HG02970 (cell line): Measurements from ENCODE around the gene GPSM1.

ENCODE experiments used
- ATAC-seq: cut with Tn5 transposase; IDR thresholded peaks from one replicate; pipeline ENCODE4 v1.9.1; 2021; ENCODE audit warnings: mild to moderate bottlenecking, moderate library complexity, moderate number of reproducible peaks; ENCODE audit not compliant: unreplicated experiment, low FRiP score

Gene GPSM1

DNA sequence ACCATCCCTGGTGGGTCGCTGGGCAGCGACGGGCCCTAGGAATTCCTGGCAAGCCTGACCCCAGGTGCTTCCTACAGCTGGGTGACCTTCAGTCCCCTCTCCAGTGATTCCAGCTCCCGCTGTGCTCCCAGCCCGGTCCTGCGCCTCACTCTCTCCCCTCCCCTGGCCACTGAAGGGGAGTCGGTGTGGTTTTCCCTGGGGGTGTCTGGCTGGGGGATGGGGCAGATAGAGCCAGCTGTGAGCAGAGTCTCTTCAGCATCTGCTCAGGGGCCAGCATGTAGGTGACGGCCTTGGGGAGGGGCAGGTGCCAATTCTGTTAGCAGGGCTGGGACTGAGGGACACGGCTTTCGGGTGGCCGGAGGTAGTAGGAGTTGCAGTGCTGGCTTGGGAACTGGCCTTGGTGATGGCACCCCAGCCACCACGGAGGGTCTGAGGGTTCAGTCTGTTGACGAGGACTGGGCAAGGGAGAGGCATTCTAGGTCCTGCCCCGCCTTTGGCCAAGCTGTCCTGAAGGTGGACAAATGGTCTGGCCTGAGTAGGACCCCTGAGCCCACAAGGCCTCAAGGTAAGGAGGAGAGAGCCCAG, 3.2 kb downstream of the GPSM1 start:
- ATAC-seq = no peak

- no peak for ATAC-seq
Observed at GRCh38 chr9:136331030-136331429, 3.7 kb downstream of the GPSM1 start.

GRCh38 chr9:136331556-136332481, 4.5 kb downstream of the GPSM1 start:
- ATAC-seq = no peak

GRCh38 chr9:136332482-136332983, 5.2 kb downstream of the GPSM1 start:
- ATAC-seq = no peak

- ATAC-seq = no peak
Observed at GRCh38 chr9:136333045-136333444, 5.7 kb downstream of the GPSM1 start.

DNA sequence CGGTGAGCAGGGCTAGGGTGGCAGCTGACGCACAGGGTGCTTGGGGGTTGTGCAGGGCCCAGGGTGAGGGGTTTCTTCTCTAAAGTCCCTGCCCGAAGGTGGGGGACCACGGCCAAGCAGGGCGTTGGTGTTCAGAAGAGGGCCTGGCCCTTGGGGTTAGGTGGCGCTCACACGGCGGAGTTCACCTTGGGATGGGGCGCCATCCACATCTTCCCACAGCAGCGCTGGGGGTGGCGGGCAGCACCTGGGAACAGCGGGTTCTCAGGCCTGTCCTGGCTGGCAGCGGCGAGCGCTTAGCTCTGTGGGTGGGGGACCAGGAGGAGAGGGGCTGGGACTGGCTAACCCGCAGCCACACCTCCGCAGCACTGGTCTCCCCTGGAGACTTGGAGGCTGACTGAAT, 6.1 kb downstream of the GPSM1 start:
- no peak for ATAC-seq

DNA sequence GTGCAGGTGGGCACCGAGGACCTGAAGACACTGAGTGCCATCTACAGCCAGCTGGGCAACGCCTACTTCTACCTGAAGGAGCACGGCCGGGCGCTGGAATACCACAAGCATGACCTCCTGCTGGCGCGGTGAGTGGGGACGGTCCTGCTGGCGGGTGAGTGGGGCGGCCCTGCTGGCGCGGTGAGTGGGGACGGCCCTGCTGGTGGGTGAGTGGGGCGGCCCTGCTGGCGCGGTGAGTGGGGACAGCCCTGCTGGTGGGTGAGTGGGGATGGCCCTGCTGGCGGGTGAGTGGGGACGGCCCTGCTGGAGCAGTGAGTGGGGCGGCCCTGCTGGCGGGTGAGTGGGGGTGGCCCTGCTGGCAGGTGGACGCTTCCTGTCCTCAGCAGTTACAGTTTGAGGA, 7.2 kb downstream of the GPSM1 start:
- ATAC-seq = no peak

GRCh38 chr9:136335296-136336155, 8.2 kb downstream of the GPSM1 start:
- ATAC-seq = no peak

- ATAC-seq = no peak
Observed at GRCh38 chr9:136336156-136336870, 9.0 kb downstream of the GPSM1 start.

DNA sequence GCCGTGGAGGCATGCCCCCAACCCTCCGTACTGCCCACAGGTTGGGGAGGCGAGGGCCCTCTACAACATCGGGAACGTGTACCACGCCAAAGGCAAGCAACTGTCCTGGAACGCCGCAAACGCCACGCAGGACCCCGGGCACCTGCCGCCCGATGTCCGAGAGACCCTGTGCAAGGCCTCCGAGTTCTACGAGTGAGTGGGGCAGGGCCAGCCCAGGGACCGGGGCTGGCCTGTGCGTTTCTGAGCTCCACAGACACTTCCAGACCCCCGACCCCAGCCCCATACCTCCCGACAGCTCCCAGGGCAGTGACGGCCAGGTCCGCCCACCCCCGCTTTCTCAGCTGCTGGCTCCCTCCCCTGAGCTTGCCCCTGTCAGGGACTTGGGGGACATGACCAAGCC, 9.5 kb downstream of the GPSM1 start:
- no peak for ATAC-seq

GRCh38 chr9:136337416-136338395, 10.4 kb downstream of the GPSM1 start:
- no peak for ATAC-seq

GRCh38 chr9:136338511-136338910, 11.2 kb downstream of the GPSM1 start:
- ATAC-seq = no peak

DNA sequence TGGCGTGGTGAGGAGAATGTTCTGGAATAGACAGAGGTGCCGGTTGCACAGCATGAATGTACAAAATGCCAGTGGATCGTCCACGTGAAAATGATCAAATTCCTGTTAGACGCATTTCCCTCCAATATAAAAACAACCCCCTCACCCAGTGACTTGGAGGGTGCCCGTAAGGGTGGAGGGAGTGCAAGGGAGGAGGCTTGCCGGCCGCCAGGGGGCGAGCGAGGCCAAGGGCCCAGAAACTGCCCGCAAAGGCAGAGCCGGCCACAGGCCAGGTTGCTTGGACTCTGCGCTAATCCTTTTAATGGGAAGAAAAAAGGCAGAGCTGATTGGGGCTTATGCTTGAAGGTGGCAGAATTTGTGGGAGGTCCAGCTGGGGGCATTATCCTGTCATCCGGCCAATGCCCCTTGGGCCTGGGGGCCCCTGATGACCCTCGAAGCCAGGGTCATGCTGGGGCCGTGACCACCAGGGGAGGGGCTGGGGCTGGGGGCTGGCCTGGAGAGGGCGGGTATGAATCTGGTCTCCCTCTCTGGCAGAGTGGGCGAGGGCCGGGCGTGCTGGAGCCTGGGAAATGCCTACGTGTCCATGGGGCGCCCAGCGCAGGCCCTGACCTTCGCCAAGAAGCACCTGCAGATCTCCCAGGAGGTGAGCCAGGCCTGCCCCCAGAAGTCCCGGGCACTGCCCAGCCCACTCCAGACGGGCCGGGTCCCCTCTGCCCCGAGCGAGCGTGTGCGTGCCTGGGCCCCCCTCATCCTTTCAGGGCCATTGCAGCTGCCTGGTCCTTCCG, 12.0 kb downstream of the GPSM1 start:
- ATAC-seq = no peak

GRCh38 chr9:136339958-136340310, 12.6 kb downstream of the GPSM1 start:
- ATAC-seq = no peak

- ATAC-seq = no peak
Observed at GRCh38 chr9:136340356-136341041, 13.2 kb downstream of the GPSM1 start.

DNA sequence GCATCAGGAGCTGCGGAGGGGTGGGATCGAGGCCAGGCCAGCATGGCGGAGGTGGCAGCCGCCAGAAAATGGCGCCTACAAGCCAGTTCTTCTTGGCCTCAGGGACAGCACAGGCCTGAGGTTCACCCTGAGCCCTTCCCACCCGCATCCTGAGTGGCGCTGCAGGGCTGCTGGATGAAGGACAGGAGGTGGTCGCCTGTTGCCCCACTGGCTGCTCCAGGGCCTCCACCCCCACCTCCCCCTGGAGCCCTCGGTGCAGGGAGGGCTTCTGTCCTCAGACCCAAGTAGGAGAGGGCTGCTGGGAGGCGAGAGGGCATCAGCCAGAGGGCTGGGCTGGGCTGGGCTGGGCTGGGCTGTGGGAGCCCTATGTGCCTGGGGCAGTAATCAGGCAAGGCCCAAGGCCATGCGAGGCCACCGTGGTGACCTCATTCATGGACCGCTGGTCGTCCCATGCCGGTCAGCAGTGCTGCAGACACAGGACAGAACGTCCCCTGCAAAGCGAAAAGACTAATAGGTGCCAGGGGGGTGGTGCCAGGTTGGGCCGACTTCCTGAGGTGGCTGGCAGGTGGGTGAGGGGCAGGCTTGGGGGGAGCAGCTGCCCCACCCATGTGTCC, 13.8 kb downstream of the GPSM1 start:
- ATAC-seq = no peak

DNA sequence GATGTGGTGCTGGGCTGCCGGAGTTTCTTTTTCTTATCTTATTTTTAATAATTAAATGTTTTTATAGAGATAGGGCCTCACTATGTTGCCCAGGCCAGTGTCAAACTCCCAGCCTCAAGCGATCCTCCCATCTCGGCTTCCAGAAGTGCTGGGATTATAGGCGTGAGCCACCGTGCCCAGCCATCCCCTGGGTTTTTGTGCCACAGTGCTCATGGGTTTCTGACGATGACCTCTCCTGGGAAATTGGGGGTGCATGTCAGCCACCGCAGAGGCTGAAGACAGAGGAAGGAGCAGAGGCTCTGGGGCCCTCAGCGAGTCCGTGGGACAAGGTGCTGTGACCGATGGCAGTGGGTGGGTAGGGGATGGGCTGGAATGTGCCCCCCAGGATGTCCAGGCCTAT, 14.4 kb downstream of the GPSM1 start:
- no peak for ATAC-seq
